Amniotic stem cell (primary cell): ENCODE results near the gene CACNA1B.
"Not testable (repeated sequence)": the region's sequence is repeated elsewhere in the genome, so short reads cannot be mapped to it uniquely, and the experiment has no call there.

Source experiments
- DNase-seq: peaks from one replicate; lab custom pipeline; 2025; lab: John Stamatoyannopoulos, UW

CACNA1B gene

GRCh38 chr9:138099803-138100598 is 222.4 kb downstream of the CACNA1B start:
- DNase-seq, result no peak

- no peak for DNase-seq
Measured at GRCh38 chr9:138100711-138101350, 223.2 kb downstream of the CACNA1B start.

- DNase-seq, result no peak
Measured at GRCh38 chr9:138101444-138102234, 224.1 kb downstream of the CACNA1B start.

- no peak for DNase-seq
Measured at GRCh38 chr9:138102246-138103051, 224.9 kb downstream of the CACNA1B start.

- no peak for DNase-seq
Measured at GRCh38 chr9:138103111-138103848, 225.7 kb downstream of the CACNA1B start.

- no peak for DNase-seq
Measured at GRCh38 chr9:138103849-138104206, 226.2 kb downstream of the CACNA1B start.

GRCh38 chr9:138104251-138105122 is 226.9 kb downstream of the CACNA1B start:
- no peak for DNase-seq

- DNase-seq, result no peak
Measured at GRCh38 chr9:138105123-138105415, 227.5 kb downstream of the CACNA1B start.

GRCh38 chr9:138105561-138106505 is 228.3 kb downstream of the CACNA1B start:
- DNase-seq, result no peak

GRCh38 chr9:138107039-138107438 is 229.5 kb downstream of the CACNA1B start:
- not testable (repeated sequence) for DNase-seq

GRCh38 chr9:138111607-138112006 is 234.0 kb downstream of the CACNA1B start:
- no peak for DNase-seq

GRCh38 chr9:138112090-138112748 is 234.6 kb downstream of the CACNA1B start:
- no peak for DNase-seq

- DNase-seq, result no peak
Measured at GRCh38 chr9:138112791-138113600, 235.4 kb downstream of the CACNA1B start.

GRCh38 chr9:138113701-138114325 is 236.2 kb downstream of the CACNA1B start:
- DNase-seq, result not testable (repeated sequence)

- no peak for DNase-seq
Measured at GRCh38 chr9:138114501-138115245, 237.1 kb downstream of the CACNA1B start.

GRCh38 chr9:138115506-138115905 is 237.9 kb downstream of the CACNA1B start:
- no peak for DNase-seq

- DNase-seq, result no peak
Measured at GRCh38 chr9:138116521-138116920, 238.9 kb downstream of the CACNA1B start.
